AG09309 (cell line): ENCODE measurements around the gene TACC2.

Experiments used
- DNase-seq: peaks from one replicate; pipeline ENCODE4 v3.0.0-alpha.2; 2010; ENCODE audit warnings: low read depth
- H3K4me3 ChIP-seq: 2 replicates; pipeline ENCODE4 v1.5.1; 2011; ENCODE audit warnings: mild to moderate bottlenecking, low read depth, low read length, moderate library complexity; ENCODE audit not compliant: control insufficient read depth
- TF ChIP-seq, protein P1 (sequence below): IDR thresholded peaks from 2 replicates; pipeline ENCODE4 v1.5.1; 2011; ENCODE audit warnings: mild to moderate bottlenecking, low read depth, low read length, inconsistent platforms; ENCODE audit not compliant: insufficient read depth, control insufficient read depth; ENCODE audit errors: missing control alignments

The TACC2 gene

DNA sequence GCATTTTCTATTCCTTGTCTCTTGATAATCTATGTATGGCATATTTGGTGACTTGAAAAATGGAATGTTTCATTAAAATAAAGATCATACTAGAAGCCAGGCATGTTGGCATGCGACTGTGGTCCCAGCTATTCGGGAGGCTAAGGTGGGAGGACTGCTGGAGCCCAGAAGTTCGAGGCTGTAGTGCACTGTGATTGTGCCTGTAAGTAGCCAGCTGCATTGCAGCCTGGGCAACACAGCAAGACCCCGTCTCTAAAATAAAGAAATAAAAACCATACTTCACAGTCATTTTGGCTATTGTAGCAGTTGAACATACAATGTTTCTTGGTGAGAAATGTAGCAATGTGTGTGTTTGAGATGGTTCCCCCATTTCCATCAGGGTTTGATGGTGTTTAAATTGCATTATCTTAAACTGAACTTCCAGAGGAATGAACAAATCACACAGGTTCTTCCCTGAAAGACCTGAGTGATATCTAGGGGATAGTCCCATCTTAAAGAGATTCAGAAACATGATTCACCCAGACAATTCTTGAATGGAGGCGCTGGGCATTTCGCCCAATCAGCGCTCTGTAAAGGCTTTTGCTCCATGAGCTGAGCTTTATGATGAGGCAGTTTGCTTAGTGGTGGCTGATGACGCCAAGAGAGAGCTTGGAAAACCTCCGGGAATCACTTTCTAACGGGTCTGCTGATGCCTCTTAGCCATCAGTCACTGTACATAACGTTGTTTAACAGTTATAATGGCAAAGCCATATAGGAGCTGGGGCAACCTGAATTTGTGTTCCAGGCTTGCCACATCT lies 262.7 kb downstream of the TACC2 start:
- TF ChIP-seq, protein P1, sequence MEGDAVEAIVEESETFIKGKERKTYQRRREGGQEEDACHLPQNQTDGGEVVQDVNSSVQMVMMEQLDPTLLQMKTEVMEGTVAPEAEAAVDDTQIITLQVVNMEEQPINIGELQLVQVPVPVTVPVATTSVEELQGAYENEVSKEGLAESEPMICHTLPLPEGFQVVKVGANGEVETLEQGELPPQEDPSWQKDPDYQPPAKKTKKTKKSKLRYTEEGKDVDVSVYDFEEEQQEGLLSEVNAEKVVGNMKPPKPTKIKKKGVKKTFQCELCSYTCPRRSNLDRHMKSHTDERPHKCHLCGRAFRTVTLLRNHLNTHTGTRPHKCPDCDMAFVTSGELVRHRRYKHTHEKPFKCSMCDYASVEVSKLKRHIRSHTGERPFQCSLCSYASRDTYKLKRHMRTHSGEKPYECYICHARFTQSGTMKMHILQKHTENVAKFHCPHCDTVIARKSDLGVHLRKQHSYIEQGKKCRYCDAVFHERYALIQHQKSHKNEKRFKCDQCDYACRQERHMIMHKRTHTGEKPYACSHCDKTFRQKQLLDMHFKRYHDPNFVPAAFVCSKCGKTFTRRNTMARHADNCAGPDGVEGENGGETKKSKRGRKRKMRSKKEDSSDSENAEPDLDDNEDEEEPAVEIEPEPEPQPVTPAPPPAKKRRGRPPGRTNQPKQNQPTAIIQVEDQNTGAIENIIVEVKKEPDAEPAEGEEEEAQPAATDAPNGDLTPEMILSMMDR = no peak

DNA sequence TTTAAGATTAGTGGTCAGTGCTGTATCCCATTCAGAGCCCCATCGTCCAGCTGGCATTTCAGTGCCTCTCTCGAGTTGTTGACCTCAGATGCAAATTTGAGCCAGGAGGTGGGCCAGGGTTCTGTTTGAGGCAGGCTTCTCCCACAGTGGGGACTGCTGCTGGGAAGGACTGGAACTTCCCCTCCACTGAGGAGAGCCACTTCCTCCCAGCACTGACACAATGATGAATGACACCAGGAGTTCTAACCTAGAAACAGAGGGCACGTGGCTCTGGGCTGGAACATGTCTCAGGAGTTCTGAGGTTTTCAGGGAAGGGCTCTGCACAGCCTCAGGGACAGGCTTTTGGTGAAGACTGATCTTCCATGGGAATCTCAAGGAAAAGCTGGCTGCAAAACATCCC lies 263.8 kb downstream of the TACC2 start:
- TF ChIP-seq, protein P1 = no peak
- DNase-seq = no peak

More for the DNA sequence above, 262.7 kb downstream of the TACC2 start:
- no peak for DNase-seq
- no peak overlapping the region for H3K4me3 ChIP-seq

DNA sequence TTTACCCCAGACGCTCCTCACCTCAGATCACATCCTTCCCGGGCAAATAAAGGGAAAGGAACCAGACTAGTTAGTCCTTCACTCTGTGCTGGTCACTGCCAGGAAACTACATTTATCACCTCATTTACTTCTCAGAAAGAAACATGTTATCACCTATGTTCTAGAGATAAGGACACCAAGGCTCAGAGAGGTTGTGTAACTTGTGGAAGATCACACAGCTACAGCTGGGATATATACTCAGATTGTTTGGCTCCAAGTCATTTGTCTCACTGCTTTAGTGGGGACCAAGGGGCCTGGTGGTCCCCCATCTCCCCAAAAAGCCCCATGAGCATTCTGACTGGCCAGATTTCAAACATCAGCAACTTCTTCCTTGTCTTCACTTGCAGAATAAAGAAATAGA lies 264.6 kb downstream of the TACC2 start:
- no peak for DNase-seq
- no peak overlapping the region for H3K4me3 ChIP-seq
- TF ChIP-seq, protein P1 = no peak

More for the DNA sequence above, 263.8 kb downstream of the TACC2 start:
- H3K4me3 ChIP-seq = no peak overlapping the region

DNA sequence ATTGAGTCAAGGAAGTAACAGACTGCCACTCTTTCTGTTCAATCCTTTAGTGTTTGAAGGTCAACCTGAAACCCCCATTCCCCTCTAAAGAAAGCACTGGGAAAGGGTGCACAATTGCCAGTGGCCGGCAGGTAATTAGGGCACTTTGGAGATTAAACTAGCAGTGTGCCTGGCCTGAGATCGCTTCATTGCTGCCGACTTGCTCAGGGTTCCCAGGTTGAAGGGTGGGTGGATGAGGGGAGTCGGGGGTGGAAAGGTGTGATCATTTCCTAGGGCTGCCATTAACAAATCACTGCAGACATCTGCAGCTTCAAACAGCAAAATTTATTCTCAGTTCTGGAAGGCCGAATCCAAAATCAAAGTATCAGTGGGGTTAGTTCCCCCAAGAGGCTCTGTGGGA lies 265.9 kb downstream of the TACC2 start:
- TF ChIP-seq, protein P1 = no peak
- no peak overlapping the region for H3K4me3 ChIP-seq
- DNase-seq = no peak

DNA sequence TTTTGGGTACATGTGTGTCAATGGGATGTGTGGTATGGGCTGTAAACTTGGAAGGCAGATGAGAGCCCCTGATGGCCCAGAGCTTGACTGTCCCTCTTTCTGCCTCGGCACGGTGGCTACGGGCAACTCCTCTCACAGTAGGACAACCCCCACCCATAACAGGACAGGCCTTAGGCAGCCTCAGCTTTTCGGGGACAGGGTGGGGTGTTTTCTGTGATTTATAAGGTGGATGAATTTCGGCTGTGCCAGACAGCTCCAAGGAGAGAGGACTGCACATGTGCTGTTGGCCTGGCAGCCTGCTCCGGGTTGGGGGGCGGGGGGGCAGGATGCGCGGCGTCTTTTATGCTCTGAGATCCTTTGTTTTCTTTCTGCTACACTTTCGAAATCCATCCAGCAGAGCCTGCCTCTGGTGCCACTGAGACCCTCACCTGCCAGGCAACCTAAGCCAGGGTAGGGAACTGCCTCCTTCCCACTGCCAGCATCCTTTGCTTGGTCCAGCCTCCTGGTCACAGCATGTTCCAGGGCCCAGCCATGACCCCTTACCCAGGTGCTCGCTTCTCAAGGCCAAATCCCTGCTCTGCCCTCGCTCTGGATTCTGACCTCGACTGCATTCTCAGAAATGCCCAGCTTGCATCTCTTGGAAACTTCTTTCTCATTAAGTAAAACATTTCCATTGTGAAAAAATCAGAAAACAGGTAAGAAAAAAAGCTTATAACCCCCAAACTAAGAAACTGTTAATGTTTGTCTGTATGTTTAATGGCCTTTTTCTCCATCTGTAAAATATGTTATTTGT lies 266.7 kb downstream of the TACC2 start:
- DNase-seq = no peak
- H3K4me3 ChIP-seq = no peak overlapping the region
- TF ChIP-seq, protein P1 = no peak

DNA sequence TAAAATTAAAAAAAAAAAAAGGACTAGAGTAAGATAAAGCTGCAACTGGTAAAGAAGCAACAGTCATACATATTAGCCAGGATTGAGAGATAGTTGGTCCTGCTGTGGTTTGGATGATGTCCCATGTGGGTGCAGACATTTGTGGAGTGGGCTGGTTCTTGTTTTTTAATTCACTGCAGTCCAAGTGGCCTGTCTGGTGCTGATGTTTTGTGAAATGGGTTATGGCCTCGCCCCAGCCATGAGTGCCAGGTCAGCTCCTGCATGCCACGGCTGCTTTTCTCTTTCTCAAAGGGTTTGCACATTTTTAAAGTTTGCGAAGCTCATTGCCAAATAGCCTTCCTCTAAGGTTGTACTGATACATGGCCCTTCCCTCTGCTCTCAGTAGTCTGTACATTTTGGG lies 268.1 kb downstream of the TACC2 start:
- H3K4me3 ChIP-seq = no peak overlapping the region
- TF ChIP-seq, protein P1 = no peak
- no peak for DNase-seq
